ENCODE results near the gene PDZD2.

The PDZD2 gene

GRCh38 chr5:31614151-31615020 lies 24.5 kb upstream of the PDZD2 start:
- no peak for TF ChIP-seq CTCF (IDR thresholded peaks at IDR 0.05)
- Histone ChIP-seq H3K9me3 (no peaks in the 10 kb centered on the region), H3K36me3 (no peaks in the 10 kb centered on the region), H3K4me3 (ENCODE audit: low read depth in 1 of 2, low read length in 1 of 2) (no peak overlapping the region), H3K4me1 (ENCODE audit: control insufficient read depth in 1 of 2, insufficient read depth in 1 of 2, low read depth in 1 of 2, low read length in 1 of 2) (no peaks in the 10 kb centered on the region), H3K27me3 (peaks cover 16% of the 10 kb centered on the region), H3K27ac (no peak overlapping the region)

GRCh38 chr5:31617867-31618266 lies 21.1 kb upstream of the PDZD2 start:
- Histone ChIP-seq H3K9me3 (no peaks in the 10 kb centered on the region), H3K36me3 (no peaks in the 10 kb centered on the region), H3K27ac (no peak overlapping the region), H3K4me3 (ENCODE audit: low read depth in 1 of 2, low read length in 1 of 2) (no peak overlapping the region), H3K4me1 (ENCODE audit: control insufficient read depth in 1 of 2, insufficient read depth in 1 of 2, low read depth in 1 of 2, low read length in 1 of 2) (no peaks in the 10 kb centered on the region), H3K27me3 (peaks cover 16% of the 10 kb centered on the region)
- no peak for TF ChIP-seq CTCF (IDR thresholded peaks at IDR 0.05)

GRCh38 chr5:31620026-31620425 lies 18.9 kb upstream of the PDZD2 start:
- no peaks in the 10 kb centered on the region for H3K36me3 ChIP-seq
- TF ChIP-seq CTCF (IDR thresholded peaks at IDR 0.05), result no peak
- H3K9me3 ChIP-seq, result no peaks in the 10 kb centered on the region
- no peak overlapping the region for H3K4me3 ChIP-seq (ENCODE audit: low read depth in 1 of 2, low read length in 1 of 2)
- H3K27me3 ChIP-seq, result peaks cover 16% of the 10 kb centered on the region
- H3K4me1 ChIP-seq (ENCODE audit: control insufficient read depth in 1 of 2, insufficient read depth in 1 of 2, low read depth in 1 of 2, low read length in 1 of 2), result no peaks in the 10 kb centered on the region
- no peak overlapping the region for H3K27ac ChIP-seq

GRCh38 chr5:31623249-31623648 lies 15.7 kb upstream of the PDZD2 start:
- peaks cover 10% of the 10 kb centered on the region for H3K27me3 ChIP-seq

GRCh38 chr5:31625394-31625793 lies 13.5 kb upstream of the PDZD2 start:
- TF ChIP-seq CTCF (IDR thresholded peaks at IDR 0.05), result no peak
- Histone ChIP-seq H3K4me1 (ENCODE audit: control insufficient read depth in 1 of 2, insufficient read depth in 1 of 2, low read depth in 1 of 2, low read length in 1 of 2) (no peaks in the 10 kb centered on the region), H3K4me3 (ENCODE audit: low read depth in 1 of 2, low read length in 1 of 2) (no peak overlapping the region), H3K27me3 (no peaks in the 10 kb centered on the region), H3K27ac (no peak overlapping the region), H3K9me3 (no peaks in the 10 kb centered on the region), H3K36me3 (no peaks in the 10 kb centered on the region)

More at GRCh38 chr5:31623249-31623648, 15.7 kb upstream of the PDZD2 start:
- Histone ChIP-seq H3K36me3 (no peaks in the 10 kb centered on the region), H3K9me3 (no peaks in the 10 kb centered on the region), H3K4me1 (ENCODE audit: control insufficient read depth in 1 of 2, insufficient read depth in 1 of 2, low read depth in 1 of 2, low read length in 1 of 2) (no peaks in the 10 kb centered on the region), H3K4me3 (ENCODE audit: low read depth in 1 of 2, low read length in 1 of 2) (no peak overlapping the region), H3K27ac (no peak overlapping the region)
- TF ChIP-seq CTCF (IDR thresholded peaks at IDR 0.05), result no peak

All from neutrophil (primary cell).